Embryonic facial prominence (tissue), 1 donor: Measurements from ENCODE around the gene DIAPH1.

Experiments used
- DNase-seq: peaks from one replicate; pipeline ENCODE4 v3.0.0-alpha.2; 2016; ENCODE audit errors: extremely low spot score

Gene DIAPH1

DNA sequence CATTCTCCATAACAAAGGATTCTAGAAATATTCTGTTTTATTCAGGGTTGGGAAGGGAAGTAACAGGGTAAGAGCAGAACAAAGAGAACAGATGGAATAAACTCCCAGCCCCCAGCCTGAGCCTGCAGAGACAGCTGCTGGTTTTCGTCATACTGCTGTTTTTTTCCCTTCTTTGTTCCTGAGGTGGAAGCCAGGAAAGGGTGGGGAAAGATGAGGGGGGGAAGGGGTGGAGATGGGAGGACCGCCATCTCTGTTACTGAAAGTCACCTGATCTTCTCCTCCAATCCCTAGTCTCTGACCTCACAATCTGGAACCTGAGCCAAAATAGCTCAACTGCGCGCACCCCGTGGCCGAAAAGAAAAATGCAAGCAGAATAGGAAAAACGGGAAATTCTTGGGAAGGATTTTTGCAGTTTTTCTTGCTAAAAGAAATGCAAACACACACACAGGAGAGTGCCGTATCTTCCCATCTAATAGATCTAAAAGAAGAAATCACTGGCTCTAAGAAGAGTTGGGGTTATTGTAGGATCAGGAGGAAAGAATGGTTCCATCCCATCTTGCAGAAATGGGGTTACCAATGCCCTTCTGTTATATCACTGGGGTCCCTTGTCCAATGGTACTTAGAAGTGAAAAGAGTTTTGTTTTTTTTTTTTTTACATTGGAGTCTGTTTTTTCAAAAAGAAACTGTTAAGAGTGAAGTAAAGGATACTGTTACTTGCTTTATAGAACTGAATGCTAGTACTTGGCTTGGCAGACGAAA is 57.9 kb downstream of the DIAPH1 start:
- peak; percentile 97 for DNase-seq

DNA sequence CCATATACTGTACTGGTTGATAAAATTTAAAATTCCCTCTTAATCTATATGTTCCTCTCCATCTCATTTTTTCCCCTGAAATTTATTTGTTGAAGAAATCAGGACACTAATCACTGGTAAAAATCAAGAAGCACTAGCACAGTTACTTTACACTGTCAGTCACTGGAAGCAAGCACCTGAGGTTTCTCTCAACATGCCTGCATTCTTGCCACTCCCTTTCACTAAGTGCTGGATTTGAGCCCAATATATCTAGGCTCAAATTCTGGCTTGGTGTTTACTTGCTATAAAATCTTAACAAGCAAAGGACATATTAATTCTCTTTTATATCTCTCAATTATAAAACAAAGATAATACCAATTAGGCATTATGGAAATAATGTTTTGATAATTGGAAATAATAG is 58.6 kb downstream of the DIAPH1 start:
- DNase-seq: peak; percentile 18

DNA sequence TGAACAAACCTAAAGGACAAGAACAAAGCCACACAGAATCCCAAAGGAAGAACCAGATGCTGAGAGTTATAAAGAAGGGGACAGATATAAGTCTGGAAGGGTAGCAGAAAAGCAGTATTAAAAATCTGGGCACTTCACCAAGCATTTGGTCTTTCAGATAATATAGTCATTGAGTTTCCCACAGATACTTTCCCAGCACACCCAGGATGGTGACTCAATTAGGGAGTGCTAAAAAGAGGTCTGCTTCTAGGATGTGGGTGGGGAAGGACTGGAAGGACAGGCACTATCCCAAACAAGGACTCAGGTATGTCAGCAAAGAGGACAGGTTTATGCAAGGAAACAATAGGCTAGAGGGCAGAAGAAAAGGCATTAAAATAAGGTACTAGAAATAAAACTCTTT is 59.3 kb downstream of the DIAPH1 start:
- no peak for DNase-seq

DNA sequence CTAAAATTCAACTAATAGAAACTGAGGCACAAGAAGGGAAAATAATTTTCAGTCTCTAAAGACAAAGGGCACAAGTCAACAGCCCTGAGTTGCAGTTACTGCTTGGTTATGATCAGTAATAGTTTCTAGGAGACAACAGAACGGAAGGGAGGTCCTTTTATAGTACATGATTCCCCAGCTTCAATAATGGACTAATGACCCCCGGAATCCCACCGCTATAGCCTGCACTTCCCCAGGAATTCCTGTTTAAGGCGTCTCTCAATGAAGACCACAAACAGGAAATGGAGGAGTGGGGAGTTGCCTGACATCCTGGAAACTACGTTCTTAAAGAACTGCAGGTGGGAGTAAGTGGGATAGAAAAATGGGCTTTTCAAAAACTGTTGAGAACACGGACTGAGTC is 60.6 kb downstream of the DIAPH1 start:
- no peak for DNase-seq

DNA sequence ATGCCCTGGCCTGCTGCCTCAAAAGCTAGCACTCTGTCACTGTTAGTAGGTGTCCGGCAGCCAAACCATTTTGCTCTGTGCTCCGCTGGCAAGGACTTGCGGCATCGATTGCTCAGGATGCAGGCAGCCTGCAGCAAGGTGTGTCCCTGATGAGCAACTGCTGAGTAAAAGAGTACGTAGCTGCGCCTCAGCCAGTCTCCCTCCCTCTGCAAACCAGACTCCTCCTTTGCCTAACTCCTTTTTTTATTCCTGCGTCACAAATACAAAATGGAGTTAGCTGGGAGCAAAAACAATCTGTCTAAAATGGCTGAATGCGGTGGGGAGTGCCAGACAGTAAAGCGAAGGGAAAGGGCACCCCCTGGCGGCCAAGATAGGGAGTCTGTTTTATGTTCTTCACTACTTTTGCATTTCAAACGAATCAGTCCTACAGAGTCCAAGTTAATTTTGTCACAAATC is 61.1 kb downstream of the DIAPH1 start:
- DNase-seq: peak; percentile 96

DNA sequence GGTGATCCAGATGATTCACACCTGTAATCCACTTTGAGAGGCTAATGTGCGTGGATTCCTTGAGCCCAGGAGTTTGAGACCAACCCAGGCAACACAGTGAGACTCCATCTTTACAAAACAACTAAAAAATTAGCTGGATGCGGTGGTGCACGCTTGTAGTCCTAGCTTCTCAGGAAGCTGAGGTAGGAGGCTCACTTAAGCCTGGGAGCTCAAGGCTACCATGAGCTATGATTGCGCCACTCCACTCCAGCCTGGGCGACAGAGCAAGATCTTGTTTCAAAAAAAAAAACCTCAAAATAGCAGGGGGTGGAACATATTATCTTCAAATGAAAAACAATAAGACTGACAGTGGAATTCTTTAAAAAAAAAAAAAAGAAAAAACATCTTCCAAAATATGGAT is 70.9 kb downstream of the DIAPH1 start:
- no peak for DNase-seq

DNA sequence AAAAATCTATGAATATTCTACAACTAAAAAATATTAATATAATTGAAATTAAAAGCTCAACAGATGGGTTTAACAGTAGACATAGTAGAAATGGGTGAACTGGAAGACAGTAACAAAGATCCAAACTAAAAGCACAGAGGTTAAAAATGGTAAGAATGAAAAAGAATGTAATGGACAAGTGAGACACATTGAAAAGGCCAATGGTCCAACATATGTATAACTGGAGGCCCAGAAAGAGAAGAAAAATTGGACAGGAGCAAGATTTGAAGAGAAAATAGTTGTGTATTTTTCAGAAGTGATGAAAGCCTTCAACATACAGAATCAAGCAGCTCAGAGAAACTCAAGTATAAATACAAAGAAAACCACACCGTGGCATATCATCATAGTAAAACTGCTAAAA is 71.3 kb downstream of the DIAPH1 start:
- no peak for DNase-seq

DNA sequence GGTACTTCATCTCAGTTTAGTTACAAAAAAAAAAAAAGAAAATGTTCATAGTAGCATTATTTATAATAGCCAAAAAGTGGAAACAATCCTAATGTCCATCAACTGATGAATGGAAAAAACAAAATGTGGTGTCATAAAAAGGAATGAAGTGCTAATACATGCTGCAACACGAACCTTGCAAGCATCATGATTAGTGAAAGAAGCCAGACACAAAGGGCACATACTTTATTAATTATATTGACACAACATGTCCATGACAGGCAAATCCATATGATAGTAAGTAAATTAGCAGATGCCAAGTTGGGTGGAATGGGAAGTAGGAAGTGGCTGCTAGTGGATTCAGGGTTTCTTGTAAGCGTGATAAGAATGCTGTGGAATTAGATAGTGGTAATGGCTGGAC is 75.7 kb downstream of the DIAPH1 start:
- no peak for DNase-seq

DNA sequence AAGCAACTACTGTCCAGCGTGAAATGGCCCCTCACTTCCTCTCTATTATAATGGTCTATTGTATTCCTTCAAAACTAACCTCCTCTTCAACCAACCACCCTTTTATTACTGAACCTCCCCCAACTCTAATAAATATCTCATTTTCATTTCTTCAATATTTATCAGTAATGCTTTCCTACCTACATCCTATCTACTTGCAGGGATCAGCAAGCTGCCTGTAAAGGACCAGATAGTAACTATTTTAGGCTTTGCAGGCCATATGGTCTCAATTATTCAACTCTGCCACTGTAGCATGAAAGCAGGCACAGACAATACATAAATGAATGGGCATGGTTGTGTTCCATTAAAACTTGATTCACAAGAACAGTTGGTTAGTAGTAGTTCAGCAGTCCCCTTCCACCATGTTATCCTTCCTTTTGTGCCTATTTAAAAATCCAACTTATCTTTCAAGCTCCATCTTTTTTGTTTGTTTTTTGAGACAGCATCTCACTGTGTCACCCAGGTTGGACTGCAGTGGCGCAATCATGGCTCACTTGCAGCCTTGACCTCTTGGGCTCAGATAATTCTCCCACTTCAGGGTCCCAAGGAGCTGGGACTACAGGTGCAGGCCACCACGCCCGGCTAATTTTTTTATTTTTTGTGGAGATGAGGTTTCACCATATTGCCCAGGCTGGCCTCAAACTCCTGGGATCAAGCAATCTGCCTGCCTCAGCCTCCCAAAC is 84.1 kb downstream of the DIAPH1 start:
- DNase-seq: no peak

DNA sequence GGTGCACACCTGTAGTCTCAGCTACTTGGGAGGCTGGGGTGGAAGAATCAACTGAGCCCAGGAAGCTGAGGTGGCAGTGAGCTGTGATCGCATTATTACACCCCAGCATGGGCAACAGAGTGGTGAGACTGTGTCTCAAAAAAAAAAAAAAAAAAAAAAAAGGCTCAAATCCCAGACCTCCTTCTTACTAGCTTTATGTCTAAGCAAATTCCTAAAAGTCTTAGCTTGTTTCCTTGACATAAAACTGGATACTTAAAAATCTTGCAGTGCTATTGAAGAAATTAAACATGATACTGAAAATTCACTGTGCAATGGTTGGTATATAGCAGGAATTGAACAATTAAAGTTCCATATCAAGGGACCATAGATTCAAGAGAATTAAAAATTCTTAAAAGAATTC is 84.9 kb downstream of the DIAPH1 start:
- no peak for DNase-seq

DNA sequence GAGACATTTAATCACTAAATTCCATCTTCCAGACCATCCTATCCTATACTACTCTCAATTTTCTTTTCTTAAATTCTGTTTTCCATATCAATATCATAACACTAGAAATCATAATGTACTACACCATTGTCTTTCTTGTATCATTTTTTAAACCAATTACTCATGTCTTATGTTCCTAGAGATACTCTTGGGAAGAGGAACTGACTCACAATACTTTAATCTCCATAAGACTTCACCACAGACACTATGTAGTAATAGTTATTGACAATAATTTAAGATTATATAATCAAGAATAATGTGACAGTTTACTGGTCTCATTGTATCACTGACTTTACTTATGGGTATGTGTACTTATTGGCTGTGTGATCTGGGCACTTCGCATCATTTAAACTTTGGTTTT is 86.1 kb downstream of the DIAPH1 start:
- DNase-seq: no peak

DNA sequence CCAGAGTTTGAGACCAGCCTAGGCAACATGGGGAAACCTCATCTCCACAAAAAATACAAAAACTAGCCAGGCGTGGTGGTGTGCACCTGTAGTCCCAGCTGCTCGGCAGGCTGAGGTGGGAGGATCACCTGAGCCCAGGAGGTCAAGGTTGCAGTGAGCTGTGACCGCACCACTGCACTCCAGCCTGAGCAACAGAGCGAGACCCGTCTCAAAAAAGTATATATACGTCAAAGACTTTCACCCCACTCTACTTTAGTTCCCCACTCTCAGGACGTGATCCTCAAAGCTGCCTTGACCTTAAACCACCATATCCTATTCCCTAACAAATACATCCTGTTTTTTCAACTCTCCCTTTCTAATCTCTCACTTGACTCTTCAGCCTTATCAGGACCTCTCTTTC is 88.9 kb downstream of the DIAPH1 start:
- DNase-seq: no peak

DNA sequence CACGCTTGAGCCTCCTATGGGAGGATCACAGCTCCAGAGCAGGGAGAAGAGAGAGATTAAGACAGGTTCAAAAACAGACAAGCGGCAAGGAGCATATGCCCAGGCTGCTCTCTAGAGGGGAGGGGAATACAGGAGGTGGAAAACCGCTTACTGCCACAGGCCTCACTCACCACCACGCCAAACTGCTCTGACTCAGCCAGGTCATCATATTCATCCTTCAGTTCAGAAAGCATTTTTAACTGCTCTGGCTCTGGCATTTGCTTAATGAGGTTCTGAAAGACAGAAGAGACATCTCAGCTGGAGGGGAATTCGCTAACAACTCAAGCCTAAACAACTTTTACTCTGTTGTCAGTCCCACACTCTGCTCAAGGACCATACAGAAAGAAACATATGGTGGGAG is 89.8 kb downstream of the DIAPH1 start:
- DNase-seq: no peak

DNA sequence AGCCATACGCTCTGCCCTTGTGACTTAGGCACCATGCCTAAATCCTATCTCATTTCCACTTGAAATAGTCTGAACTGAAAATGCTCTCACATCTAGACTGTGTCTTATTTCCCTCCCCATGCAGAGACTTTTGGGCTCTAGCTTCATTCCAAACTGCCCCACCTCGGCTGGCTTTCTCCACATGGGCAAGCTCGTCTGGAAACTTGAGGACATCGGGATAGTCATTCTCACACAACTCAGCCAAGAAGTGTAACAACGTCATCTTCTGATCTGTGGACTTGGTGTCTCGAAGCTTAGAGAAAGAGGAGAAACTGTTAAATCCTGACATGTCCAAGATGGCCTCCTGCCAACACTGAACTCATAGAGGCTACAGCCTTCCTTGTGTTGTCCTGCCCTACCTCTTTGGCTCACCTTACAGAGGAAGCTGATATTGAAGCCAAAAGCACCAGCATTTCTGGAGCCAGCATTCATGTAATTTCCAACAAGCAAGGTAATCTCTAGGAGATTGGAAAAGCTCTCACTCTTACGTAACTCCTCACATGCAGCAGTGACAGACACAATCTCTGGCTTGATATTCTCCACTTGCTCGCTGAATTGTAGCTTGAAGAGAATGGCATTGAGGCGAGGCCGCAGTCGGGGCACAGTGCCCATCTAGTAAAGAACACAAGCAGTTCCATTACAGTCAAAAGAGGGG is 90.4 kb downstream of the DIAPH1 start:
- no peak for DNase-seq

DNA sequence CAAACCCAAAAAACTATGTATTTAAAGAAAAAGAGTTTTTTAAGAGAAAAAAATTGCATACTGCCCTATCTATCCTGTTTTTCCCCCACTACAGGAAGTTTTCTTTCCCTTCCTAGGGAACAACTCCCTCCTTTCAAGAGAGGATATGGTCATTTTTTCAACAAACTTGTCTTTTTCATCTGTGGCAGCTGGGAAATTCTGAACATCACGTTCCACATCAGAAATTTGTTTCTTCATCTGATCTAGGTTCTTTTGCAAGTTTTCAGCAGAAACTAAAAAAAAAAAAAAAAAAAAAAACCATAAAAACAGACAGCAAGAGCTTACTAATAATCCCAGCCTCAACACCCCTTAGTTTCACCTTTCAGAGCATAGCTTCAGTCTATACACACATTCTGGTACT is 91.4 kb downstream of the DIAPH1 start:
- DNase-seq: no peak

DNA sequence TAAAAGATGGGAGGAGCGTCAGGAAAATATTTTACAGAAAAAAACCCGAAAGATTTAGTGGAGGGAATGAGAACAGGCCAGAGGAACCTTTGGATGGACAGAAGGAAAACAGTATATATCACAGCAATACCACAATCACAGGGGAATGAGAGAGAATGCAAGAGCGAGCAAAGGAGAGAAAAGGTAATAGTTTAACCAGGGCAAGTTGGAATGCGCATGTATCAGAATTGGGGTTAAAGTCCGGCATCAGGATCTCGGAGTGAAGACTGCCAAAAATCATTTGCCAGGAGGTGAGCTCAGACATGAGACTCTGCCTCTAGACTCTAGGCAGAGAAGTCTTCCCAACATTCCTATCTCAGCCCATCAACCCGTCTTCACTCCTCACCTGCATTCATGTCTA is 93.1 kb downstream of the DIAPH1 start:
- DNase-seq: no peak

DNA sequence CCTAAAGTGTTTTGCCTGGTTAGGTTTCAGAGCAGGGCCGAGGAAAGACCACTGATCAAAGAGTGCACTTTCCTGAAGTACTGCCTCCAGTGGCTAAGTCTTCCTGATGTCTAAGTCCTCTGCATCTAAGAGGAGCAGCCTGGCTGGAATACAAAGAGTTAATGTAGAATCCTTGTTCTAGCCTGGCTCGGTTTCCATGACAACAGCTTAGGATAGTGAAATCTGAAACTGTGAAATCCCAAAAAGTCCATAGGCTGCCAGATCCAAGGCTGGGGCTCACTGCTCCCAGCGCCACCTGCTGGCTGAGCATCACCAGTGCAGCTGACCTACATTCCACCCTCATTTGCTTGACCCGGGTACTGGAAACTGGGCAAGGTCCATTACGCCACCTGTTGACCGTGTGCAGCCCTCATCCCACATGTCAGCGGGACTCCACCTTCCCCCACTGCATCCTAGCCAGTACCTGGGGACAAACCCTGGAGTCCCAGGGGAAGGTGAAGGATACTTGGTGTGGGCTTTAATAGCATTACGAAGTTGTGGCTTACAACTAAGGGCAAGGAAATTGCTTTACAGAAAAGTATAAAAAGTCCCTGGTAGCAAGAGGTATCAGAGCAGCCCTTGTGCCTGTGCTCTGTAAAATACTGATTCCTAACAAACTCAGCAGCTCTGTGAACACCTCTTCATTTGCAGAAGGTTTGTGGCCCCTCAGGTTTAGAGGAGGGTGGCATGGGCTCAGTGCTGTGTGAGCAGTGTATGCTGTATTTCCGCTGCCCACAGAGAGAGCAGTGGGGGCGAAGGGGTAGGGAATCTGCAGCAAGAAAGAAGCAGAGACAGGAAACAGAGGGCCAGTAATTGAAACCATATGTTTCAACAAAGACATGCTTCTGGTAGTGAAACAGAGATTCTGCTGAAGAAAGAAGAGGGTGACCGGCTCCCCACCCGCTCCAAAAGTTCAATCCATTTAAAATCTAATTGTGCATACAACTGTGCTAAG is 93.9 kb downstream of the DIAPH1 start:
- peak; percentile 98 for DNase-seq

DNA sequence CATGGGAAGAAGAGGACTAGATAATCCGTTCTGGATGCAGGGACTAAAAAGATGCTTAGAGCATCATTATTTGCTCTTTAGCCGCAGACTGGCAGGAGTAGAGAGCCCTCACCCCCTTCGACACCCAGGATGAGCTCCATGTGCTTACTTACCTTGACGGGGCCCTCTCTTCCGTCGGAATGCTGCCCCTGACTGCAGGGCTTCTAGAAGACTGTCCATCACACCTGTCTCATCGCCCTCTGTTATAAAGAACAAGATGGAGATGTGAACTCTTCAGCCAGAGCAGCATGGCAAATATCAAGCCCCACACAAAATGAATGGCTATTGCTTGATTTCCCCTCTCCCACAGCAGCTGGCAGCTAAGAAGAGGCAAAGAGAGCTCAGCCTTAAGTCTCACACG is 94.8 kb downstream of the DIAPH1 start:
- no peak for DNase-seq

DNA sequence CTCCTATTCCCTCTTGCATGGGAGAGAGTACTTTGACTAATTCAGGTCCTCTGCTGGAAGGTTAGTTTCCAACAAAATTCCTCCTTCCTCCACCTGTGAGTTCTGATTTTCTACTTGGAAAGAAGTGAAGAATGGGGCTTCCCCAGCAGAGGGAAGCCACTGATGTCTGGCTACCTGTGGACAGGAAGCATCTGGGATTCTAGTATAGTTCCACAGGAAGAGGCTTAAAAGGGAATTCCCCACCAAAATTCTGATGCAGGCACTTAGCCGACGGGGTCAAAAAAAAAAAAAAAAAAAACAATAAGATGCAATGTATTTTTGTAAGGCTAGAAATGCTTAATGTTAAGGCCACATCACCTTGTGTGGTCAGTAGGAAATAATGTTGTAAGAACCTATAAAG is 96.5 kb downstream of the DIAPH1 start:
- no peak for DNase-seq

DNA sequence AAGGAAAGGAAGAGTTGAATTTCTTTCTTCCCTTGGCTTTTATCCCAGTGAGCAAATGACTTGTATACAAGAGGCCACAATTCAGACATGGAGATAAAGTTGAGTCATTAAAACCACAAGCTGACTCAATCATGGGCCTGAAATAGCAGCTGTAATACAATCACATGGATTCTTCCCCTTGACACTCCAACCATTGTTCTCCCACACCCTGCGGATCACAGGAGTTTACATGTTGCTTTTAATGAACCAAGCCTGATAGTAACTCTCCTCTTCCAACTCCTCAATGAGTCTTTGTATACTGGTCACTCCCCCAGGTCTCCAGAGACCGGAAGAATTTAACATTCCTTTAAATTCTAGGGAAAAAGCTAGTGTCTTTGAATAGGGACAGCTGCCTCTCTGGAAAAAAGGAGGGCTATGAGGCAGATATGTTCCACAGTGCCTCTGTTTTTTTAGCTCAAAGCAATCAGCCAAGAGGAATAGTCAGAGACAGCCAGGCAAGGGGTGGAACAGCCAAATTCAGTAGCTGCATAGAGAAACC is 97.5 kb downstream of the DIAPH1 start:
- DNase-seq: peak; percentile 45
